HG03521 (cell line): ENCODE results near the gene LAD1.

Source experiments
- ATAC-seq: cut with Tn5 transposase; IDR thresholded peaks from one replicate; pipeline ENCODE4 v1.9.1; 2021; ENCODE audit warnings: mild to moderate bottlenecking, moderate library complexity; ENCODE audit not compliant: unreplicated experiment

The LAD1 gene, protein sequence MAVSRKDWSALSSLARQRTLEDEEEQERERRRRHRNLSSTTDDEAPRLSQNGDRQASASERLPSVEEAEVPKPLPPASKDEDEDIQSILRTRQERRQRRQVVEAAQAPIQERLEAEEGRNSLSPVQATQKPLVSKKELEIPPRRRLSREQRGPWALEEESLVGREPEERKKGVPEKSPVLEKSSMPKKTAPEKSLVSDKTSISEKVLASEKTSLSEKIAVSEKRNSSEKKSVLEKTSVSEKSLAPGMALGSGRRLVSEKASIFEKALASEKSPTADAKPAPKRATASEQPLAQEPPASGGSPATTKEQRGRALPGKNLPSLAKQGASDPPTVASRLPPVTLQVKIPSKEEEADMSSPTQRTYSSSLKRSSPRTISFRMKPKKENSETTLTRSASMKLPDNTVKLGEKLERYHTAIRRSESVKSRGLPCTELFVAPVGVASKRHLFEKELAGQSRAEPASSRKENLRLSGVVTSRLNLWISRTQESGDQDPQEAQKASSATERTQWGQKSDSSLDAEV

DNA sequence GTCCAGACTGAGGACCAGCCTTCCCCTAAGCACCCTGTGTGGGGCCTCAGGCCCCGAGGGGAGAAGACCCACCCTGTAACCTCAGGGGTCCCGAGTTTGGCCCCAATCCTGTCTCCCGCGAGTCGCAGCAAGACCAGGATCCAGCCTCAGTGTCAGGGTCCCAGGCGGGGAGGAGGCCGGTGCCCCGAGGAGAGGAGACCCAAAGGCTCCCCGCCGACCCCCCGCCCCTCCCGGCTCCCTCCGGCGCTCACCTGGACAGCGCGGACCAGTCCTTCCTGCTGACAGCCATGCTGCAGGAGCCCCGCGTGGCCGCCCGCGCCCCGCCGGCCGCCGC is at the start of gene LAD1:
TSS of gene LAD1 (minus strand) at position 307 of the 334 bp plus-strand sequence. CDS start at position 289, 18 bp downstream.
- no peak for ATAC-seq

DNA sequence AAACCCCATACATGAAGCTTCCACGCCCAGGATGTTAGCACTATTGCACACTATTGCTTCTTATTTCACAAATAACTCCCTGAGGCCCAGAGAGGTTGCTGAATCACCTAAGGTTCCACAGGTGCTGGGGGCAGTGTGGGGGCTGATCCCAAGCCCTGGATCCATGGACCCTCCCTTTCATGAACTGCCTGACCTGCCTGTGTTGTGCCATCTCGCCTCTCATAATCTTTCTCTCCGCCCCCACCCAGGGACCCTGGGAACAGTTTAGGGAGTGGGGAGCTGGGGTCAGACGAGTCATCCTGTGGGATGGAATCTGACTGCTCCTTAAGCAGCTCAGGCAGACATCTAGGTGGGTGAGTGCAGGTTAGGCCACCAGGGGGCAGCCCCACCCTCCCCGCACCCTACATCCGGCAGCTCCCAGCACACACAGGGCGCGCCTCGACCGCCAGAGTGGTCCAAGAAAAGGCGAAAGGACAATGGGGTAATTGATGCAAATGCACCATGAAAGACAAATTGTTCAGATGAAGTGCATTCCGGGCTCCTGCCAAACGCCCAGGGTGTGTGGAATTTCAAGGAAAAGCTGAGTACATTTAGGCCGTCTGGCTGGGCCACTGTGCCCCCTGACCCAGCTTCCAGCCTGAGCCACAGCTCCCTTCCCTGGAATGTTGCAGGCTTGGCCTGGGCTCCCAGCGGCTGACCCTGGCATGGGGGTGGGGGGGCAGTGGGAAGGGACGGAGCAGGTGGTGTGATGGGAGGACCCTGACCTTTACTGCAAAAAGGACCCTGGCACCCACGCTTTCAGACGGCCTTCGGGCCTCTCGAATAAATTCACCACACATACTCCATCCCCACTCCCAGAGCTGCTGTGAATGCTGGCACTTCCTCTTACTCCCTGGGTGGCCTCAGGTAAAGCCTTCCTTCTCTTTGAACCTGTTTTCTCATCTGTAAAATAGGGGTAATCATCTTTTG is 49.1 kb upstream of the LAD1 start:
- ATAC-seq: peak; percentile 80

DNA sequence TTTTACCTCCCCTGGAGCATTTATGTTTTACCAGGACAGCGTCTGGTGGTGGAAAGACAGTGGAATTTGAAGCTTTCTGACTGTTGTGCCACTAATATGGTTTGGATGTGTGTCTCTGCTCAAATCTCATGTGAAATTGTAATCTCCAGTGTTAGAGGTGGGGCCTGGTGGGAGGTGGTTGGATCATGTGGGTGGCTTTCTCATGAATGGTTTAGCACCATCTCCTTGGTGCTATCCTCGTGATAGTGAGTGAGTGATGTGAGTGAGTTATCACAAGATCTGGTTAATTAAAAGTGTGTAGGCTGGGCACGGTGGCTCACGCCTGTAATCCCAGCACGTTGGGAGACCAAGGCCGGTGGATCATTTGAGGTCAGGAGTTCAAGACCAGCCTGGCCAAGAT is 46.2 kb upstream of the LAD1 start:
- no peak for ATAC-seq

DNA sequence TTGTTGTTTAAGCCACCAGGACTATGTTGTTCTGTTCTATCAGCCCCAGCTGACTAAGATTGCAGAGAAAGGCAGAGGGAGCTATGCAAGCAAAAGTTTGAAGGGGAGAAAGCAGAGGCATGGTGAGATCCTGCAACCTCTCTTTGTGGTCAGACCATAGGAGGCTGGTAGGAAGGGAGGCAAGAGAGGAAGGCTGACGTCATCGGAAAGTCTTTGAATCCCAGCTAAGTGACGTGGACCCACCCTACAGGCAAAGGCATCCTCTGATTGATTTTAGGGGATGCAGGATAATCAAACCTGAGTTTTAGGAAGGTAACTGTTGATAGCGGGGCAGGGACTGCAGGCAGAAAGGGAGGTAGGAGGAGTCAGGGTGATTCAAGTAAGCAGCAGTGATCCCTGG is 45.7 kb upstream of the LAD1 start:
- no peak for ATAC-seq

DNA sequence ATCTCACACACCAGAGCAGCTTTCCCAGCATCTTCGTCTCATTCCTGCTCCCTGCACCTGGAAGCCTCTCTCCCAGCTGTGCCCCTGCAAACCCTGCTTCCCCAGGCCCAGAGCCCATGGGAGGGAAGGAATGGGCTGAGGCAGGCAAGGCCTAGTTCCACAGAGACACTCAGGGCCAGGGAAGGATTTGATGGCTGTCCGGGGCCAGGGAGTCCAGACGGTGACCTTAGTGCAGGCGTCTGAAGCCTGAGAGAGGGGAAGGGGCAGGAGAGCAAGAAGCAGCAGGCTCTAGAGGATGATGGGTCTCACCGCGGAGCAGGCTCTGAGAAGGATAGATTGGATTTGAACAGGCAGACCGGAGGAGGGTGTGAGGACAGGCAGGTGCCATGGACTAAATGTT is 44.6 kb upstream of the LAD1 start:
- ATAC-seq: no peak

DNA sequence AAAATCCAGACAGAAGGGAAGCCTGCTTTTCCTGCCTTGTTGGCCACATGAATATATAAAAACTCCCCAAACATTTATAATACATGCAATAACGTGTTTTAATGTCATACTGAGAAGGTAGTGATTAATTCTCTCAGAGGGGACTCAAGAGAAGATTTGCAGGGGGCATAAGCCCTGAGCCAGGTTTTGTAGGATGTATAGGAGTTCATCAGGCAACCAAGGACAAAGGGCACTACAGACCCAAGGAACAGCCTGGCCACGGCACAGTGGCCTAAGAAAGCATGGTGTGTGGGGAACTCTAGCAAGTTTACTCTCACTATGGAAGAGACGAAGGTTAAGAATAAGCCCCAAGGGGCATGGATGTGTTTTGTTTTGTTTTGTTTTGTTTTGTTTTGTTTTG is 37.8 kb upstream of the LAD1 start:
- ATAC-seq: no peak

DNA sequence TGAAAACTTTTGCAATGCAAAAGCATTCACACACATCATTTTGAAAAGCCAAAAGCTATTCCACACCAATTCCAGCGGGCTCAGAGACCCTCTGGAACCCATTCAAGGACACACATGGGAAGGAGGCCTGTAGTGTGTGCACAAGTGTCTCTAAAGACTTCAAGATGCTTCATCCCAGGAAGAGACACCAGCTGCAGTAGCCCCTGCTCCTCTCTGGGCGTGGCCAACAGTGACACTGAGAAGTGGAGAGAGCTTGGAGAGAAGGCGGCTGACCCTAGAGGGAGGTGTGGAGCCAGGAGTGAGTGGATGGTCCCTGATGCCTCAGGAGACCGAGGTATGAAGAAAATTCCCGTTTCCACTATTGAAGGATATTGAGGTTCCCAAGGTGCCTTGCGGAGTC is 37.3 kb upstream of the LAD1 start:
- ATAC-seq: no peak

DNA sequence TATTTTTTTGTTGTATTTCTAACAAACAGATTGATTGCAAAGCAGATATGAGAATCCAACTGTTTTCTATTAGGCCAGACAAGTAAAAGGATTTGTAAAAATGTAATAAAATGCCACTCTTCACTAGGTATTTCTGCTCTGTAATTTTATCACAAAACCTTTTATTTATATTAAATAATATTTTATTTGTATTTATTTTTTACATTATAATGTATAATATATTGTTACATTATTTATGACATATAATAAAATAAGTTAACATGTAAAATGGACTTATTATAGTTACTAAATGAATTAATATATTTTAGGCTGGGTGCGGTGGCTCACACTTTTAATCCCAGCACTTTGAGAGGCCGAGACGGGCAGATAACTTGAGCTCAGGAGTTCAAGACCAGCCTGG is 35.1 kb upstream of the LAD1 start:
- ATAC-seq: no peak

DNA sequence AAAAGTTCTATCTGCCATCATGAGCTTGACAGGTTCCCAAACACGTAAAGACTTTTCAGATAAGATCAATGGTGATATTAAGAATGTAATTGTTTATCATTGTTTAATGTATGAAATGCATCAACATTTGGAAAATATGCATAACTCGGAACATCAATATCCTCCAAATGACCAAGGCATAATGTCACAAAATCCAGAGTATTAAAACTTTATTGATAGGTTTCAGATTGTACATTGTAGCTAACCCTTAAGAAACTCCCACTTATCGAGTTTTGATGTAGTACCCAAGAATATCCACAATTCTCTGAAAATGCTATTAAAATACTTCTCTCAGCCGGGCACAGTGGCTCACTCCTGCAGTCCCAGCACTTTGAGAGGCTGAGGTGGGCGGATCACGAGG is 34.5 kb upstream of the LAD1 start:
- no peak for ATAC-seq

DNA sequence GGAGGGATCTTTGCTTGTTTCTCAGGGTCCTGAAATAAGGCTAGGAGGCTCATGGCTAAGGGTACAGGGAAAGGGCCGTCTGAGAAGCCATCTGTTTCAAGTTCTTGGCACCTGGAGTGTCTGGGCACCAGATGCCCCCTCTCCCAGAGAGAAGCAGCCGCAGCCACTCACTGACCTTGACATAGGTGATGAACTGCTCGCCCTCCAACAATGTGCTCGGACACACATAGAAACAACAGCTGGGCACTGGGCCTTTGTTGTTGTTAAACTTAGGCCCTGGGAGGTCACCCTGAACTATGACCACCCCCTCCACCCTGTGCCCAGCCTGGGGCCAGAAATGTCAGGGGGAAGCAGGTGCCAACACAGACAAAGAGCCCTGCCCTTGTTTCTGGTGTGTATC is 31.7 kb upstream of the LAD1 start:
- ATAC-seq: no peak

DNA sequence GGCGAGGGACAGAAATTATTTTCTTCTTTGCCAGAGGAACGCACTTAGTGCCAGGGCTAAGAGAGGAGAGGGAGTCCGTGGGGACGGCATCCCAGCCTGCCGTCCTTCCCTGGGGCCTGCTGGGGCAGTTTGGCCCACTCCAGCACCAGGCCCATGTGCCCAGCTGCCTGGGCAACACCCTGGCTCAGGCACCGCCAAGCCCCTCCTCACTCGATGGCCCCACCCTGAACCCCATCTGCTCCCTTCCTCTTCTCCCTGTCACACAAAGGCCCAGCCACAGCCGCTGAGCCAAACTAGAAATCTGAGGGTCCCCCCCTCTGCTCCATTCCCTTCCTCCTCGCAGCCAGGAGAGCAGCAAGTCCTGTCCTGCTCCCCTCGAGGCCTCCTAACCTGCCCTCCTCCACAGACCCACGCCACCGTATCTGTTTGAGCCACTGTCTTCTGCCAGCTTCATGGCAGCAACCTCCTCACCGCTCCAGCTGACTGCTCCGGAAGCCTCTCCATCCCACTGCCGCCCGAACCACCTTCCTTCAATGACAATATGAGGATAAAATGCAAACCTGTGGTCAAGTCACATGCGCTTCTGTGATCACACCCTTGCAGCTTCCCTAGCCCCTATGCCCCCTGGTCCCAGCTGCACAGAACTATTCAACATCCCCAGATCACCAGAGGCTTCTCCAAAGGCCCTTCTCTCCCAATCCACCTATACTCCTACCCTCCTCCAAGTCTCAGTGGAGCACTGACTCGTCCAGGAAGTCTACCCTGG is 30.8 kb upstream of the LAD1 start:
- ATAC-seq: no peak

DNA sequence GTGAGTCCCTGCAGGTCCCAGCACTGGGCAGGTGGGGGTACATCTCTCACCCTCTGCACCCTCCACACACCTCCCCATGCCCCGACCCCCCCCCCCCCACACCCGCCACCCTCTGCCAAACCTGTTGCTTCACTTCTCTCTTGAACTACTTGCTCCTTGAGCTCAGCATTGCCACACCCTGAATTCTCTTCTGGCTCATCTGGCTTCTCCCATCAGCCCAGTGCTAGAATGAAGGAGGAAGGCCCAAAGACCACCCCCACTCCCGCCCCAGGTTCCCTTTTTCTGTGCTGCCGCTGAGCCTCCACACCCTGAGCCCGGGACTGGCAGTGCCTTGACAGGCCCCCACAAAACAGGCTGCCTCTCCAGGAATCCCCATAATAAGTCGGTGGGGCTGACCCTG is 28.8 kb upstream of the LAD1 start:
- ATAC-seq: no peak

DNA sequence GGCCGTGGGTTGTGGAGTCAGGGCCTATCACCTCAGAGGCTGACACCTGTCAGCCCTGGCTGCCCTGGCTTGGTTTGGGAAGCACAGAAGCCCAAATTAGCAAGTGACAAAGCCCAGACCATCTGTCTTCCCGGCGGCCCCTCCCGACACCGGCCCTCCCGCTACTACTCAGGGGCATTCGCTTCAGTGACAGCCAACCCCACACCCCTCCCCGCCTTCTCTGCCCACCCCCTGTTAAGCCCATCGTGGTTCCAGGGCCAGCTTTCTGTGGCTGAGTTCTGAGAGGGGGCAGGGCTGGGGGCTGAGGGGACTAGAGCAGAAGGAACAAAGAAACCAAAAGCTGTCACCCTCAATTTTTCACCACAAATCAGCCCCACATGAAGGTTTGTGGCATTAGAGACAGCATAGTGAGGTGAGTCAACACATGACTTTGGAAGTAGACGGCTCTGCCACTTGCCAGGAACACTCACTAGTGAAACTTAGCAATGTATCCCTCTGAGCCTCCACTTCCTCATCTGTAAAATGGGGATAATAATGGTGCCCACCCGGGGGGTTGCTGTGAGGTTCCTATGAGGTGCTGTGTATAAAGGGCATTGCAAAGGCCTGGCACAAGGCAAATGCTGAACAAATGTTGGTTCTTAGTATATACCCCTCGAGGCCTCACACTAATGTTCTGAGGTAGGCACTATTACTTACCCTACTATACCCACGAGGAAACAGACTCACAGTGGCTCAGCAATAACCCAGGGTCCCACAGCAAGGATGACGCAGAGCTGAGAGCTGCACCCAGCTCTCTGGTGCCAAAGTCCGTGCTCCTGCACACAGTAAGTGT is 27.6 kb upstream of the LAD1 start:
- no peak for ATAC-seq

DNA sequence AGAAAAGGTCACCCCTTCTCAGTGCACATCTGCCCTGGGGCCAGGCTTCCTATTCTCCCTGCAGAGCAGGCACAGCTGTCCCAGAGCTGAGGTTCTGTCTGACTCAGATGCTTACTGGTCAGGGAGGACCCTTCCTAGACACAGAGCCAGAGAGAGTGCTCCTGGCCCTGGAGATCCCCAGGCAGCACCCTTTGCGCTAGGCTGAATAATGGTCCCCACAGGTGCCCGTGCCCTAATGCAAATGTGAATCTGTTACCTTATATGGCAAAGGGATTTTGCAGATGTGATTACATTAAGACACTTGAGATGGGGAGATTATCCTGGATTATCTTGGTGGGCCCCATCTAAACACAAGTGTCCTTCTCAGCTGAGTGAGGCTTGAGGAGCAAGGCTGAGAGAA is 25.0 kb upstream of the LAD1 start:
- ATAC-seq: no peak

DNA sequence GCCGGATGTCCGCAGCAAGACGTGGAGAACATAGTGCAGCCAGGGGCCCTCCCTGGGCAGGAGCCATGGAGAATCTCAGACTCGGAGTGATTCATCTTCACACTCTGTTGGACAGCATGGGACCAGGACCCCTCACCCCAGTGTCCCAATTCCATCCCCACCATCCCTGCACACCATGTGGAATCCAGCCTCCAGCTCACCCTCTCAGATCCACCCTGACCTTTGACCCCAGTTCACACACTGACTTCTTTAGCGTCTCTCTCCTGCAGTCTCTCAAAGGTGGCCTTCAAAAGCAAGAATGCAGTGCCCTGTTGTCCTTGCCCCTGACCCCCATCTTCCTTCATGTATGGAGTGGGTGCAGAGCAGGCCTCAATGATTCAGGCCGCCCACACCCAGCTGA is 24.5 kb upstream of the LAD1 start:
- ATAC-seq: no peak

DNA sequence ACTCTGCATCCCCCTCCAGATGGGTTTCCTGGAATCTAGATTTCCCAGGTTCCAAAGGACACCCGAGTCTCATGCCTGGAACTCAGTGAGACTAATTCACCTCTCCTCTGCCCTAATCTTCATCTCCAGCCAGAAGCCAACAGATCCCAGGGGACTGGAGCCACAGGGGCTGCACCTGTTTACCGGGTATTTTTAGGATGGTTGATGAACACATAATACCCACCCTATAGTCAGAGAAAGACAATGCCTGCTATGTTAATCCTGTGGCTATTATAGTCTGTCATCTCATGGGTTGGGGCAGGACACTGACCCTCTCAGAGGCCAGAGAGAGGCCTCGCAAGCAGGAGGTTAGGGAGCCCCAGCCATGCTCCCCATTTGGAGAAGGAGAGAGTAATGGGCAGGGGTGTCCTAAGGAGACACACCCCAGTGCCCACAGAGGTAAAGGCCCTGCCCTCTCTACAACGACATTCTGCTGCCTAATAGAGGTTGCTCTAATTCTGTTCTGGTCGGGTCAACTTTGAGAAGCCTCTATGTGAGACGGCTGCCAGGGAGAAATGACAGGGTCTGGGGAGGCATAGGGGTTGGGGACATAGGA is 23.4 kb upstream of the LAD1 start:
- ATAC-seq: no peak

DNA sequence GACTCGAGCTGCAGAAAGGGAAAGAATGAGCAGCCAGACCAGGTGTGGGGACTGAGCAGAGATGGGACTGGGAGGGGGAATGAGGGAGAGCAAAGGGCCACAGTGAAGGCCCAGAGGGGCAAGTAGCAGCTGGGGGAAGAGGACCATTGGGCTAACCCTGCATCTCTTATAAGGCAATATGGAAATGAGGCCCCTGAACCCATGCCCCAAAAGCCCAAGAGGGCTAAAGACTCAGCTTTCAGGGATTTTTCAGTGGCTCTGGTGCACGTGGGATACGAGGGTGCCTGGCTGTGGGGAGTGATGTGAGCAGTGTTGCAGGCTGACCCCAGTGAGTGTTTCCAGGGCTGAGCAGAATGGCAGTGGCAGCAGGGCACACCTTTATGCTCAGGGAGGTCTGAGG is 22.9 kb upstream of the LAD1 start:
- no peak for ATAC-seq

DNA sequence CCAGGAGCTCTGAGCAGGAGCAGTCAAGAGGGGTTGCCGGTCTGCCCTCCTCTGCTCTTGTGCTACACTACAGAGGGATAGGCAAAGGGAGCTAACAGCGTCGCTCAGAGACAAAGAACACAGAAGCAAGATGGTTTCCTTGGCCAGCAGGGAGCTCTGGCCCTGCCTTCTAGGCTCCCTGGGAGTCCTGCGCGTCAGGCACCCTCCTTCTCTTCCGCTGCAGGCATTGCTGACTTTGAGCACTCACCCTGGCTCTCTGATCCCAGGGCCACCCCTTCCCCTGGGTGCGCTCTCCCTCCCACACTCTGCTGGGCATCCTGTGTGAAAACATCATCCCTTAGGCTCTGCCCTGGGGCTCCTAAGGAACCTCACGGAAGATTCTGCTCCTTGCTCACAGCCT is 21.9 kb upstream of the LAD1 start:
- no peak for ATAC-seq

DNA sequence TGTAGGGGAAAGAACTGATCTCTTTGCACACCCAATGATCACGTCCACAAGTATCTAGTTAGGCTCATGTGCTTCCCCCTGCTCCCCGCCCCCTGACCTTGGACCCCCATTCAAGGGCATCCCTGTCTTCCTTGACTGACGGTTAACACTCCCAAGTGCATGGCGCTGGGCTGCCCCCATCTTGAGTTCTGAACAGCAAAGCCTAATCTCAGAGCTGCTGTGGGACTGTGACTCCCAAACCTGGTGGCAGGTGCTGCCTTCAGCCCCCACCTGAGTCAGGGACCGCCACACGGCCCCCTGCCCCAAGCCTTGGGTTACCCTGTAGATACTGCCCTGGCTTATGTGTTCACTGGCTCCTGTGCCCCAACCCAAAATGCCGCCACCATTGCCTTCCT is 21.5 kb upstream of the LAD1 start:
- no peak for ATAC-seq
